Hindlimb muscle (tissue), 1 donor: ENCODE data around the gene SLC25A11. TPM values are rescaled to one million over a fixed set of nuclear protein-coding genes. Genes with fewer than 3 reads are reported as not detected.

Source experiments
- DNase-seq: peaks from one replicate; pipeline ENCODE4 v3.0.0-alpha.2; 2013
- polyA plus RNA-seq: library from polyadenylated mRNA; unstranded; fragments of 120-200 nt; gene quantifications from one replicate; pipeline ENCODE4 v1.2.1, GENCODE V29; 2013; ENCODE audit not compliant: insufficient read length

The SLC25A11 gene, protein sequence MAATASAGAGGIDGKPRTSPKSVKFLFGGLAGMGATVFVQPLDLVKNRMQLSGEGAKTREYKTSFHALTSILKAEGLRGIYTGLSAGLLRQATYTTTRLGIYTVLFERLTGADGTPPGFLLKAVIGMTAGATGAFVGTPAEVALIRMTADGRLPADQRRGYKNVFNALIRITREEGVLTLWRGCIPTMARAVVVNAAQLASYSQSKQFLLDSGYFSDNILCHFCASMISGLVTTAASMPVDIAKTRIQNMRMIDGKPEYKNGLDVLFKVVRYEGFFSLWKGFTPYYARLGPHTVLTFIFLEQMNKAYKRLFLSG
- 57.1 TPM for polyA plus RNA-seq

DNA sequence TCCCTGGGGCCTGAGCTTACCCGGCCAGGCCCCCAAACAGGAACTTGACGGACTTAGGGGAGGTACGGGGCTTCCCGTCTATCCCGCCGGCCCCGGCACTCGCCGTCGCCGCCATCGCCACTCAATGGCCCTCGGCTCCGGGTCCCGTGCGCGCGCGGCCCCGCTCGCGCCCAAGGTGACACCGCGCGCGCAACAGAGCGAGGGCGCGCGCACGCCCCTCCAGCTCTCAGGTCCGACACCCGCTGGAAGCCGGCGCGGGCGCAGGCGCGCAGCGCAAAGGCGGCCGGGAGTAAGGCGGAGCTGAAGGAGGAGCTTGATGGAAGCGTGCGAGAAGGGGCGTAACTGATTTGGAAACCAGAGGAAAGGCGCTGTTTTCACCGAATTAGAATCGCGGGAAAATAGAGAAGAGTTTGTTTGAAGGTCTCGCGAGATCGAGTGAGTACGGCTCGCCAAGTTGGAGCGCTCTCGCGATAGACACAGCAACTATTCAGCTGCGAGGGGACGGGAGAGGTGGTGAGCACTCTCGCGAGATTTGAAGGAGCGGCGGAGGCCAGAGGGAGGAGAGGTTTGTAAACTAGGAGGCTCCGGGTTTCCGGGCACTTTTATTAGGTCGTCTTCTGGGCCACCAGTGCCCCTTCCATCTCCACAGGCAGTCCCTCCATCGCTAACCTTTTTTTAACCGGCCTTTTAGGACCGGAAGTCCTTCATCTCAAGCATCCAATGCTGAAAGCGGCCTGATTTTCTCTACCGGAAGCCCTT lies at the start of gene SLC25A11, which contains the start of gene RNF167:
TSS of gene SLC25A11 (minus strand) at position 251 of the 759 bp plus-strand sequence. CDS start at position 115, 136 bp downstream.
TSS of gene RNF167 (plus strand) at position 473 of the 759 bp plus-strand sequence. CDS start 642 bp downstream, outside the sequence.
- DNase-seq = peak; percentile 99

DNA sequence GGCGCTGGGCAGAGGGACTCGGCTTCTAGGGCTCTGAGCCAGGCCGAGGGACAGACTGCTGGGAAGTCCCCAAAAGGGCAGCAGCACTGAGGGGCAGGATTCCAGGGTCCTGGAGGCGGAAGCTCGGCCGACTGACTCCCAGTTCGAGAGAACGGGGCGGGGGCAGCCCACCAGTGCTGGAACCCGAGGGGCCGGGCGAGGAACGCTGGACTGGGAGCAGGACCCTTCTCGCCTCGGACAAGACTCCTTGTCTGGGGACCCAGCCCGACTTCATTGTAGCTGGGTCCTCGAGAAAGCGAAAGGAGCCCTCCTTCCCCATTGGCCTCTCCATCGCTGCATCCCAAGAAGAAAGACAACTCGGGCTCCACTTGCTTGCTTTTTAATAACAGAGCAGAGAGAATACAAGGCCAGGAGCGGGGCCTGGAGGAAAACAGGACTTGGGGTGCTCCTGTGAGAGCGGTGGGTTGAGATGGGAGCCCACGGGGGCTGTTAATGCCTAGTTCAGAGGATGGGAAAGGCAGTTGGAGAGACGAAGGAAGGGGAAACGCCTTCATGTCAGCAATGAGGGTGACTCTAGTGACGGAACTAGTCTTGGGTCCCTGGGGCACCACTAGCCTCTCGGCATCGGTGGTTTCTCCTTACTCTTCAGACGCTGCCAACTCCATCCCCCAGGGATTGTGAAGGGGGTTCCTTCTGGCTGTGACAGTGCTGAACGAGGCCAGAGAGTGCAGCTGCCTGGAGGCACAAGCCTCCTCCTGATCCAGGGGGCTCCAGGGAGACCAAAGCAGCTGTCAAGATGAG lies 48.1 kb upstream of the SLC25A11 start:
- no peak for DNase-seq

DNA sequence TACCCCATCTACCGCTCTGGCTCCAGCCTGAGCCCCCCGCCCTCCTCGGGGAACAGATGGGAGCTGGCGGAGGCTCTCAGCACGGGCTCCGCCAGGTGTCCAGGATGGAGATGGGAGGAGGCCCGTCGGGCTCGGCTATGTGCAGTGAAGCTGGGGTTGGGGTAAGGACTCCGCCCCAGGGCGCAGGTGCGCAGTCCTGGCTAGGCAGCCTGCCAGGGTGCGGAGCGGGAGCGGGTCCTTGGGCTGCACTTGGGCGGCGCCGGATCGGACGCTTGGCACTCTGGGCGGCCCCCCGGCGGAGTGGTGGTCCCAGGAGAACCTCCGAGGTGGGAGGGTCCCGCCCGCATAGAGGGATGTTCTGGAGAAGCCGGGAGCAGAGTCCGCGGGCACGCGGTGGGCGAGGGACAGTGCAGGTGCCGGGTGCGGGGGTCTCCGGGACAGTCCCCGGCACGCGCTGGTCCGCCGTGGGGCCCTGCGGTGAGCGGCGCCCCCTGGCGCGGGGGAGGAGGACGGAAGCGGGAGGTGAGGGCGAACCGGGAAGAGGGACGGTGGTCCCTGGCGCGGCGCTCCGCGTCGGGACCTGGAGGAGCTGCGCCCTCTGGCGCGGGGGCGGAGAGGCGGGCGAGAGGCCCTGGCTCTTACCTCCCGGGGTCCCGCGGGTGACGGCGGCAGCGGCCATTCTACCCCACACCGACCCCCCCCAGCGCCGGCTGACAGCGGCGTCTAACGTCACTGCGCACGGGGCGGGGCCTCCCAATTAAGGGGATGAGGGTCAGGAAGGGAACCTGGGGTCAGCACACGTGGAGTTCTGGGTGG lies 47.3 kb upstream of the SLC25A11 start, which contains the start of gene CAMTA2:
TSS of gene CAMTA2 (minus strand) at position 725 of the 816 bp plus-strand sequence. CDS start 1,453 bp downstream, outside the sequence.
- DNase-seq = peak; percentile 85

DNA sequence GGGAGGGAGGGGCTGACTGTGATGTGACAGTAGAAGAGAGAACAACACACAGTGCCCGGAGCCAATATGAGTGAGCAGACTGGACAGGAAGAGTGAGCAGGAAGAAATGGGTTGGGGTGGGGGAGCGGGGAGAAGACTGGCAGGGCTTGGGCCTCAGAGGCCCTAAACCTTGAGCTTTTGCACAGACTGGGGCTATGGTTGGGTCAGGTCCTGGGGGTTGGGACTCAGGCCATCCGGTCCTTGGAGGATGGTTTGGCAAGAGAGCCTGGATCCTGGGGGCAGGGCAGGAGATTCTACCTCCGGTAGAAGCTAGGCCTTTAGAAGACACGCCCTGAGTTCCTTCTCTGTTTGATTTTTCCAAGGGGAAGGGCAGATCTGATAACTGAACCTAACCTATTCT lies 46.6 kb upstream of the SLC25A11 start:
- no peak for DNase-seq

DNA sequence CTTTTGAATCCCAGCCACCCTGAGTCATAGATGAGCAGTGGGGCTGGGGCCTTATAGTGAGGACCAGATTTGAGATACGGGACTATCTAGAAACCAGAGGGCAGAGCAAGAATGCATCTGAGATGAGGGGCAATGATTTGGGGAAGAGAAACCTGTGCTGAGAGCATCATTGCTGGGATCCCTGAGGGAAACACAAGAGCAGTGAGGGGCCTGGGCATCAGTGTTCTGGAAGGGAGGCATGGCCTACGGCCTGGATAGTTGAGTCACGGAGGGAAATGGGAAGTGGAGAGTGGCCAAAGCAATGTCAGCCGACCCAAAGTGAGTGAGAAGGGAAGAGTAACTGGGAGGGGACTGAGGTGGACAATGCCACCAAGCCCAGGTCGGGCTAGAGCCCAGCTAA lies 42.5 kb upstream of the SLC25A11 start:
- no peak for DNase-seq

DNA sequence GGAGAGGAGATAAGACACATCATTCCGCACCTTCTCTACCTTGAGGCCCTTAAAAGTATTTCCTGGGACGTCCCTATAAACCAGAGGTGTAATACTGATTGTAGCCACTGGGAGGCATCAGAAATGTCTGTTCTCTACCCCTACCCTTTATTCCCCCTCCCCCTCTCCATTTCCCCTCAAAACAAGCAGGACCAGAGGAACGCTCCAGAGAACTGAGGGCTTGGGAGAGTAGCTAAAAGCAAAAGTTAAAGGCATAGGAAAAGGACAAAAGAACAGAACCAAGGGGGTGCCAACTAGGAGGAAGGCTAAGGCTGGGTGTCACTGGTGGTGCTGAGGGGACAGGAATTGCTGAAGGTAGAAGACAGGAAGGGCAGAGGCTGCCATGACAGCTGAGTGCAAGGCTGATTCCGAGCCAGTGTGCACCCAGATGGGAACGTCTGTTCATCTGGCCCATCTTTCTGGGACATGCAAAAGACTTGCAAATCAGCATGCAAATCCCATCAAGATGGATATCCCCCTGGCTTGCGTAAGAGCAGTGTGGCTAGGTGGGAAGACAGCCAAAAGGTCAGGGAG lies 40.9 kb upstream of the SLC25A11 start:
- peak; percentile 62 for DNase-seq

DNA sequence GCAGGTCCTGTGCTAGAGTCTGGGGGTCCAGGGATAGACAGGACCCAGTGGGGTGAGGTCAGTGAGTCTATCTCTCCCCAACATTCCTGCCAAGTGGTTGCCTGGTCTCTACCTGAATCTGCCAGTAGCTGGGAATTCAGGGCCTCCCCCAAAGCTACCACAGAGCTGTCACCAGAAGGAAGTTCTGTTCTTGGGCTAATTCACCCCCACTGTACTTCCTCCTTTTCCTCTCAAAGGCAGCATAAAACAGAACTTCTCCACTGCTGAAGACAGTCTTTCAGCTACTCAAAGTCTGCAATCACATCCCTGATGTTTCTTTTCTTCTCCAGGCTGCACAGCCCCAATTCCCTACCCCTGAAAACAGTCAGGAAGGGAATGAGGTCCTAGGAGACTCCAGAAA lies 38.9 kb upstream of the SLC25A11 start:
- no peak for DNase-seq

DNA sequence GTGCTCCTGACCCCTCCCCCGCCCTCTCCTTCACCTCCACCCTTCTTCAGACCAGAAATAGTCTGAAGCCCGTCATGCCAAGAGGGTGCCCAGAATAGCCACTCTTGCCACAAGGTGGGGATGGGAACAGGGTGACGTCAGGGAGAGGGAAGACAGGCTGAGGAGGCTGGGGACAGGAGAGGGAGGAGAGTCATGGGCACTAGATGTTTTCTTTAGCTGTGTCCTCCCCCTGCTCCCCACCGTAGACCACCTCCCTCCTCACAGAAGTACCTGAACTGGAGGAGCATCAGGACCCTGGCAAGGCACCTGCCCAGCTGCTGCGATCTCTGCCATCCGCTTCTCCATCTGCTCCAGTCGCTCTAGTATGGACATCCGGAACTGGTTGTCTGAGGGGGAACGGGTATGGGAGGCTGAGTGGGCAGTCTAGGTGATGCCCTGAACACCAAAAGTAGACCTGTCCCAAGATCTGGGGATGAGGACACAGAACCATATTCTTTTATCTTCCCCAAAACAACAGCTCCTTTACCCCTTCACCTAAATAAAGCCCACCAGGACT lies 34.3 kb upstream of the SLC25A11 start:
- DNase-seq = no peak

DNA sequence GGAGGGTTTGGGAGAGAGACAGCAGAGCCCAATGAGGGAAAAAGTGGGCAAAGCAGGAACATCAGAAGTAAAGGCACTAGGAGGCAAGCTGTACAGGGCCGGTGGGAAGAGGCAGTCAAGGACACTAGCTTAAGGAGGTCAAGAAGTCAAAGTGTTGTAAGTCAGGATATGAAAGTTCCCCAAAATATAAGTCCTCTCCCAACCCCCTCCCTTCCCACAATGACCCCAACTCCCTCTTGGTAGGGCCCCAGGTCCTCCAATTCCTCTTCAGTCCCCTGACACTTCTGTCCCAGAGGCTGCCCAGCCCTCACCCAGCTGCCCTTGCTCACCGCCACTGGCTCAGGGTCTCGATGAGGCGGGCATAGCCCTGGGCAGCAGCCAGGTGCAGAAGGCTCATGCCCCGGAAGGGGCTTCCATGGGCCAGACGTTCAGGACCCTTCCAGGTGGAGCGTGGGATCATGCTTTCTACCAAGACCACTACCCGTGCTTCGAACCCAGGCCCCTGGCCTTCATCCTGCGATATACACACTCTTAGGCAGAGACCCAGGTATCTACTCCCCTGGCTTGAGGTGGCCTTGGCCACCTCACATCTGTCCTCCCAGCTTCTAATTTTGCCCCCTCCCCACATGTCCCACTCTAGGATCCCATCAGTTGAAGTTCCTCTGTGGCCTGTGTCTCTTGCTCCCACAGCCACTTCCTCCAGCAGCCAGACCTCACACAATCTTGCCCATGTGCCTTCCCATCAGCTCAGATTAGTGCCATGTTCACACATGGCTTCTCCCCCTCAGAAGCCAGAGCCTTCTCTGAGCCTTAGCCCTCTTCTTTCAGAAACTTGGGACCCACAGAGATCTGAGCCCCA lies 33.6 kb upstream of the SLC25A11 start:
- no peak for DNase-seq

DNA sequence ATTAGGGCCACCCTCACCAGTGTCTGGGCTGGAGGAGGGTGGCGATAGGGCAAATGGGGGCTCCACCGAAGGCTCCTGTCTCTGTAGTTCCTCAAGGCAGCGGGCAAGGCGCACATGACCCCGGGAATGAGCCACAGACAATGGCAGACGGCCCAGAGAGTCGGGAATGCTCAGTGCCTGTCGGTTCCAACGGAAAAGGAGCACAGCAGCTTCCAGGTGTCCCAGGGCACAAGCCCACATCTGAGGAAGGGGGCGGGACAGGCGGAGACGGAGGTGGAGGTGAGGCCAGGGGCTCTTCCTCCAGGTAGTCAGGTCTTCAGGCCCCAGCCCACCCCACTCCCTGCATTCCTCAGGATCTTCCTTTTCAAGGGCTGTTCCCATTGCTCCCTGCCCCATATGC lies 32.9 kb upstream of the SLC25A11 start:
- DNase-seq = no peak

DNA sequence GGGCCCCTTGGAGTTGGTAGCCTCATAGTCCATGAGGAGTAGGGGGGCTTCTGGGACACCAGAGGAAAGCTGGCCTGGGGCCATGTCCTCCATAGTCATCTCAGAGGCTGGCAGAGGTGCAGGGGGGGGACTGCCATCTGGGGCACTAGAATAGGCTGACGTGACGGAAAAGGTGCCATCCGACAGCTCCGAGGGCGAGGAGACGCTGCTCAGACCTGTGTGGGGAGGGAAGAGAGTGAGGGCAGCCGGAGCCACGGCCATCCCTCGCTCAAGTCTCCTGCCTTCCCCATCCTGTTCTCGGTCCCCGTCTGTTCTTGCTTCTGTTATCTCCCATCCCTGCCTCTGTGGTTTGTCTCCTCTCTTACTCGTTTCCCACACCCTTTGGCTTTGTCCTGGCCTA lies 32.5 kb upstream of the SLC25A11 start:
- no peak for DNase-seq

DNA sequence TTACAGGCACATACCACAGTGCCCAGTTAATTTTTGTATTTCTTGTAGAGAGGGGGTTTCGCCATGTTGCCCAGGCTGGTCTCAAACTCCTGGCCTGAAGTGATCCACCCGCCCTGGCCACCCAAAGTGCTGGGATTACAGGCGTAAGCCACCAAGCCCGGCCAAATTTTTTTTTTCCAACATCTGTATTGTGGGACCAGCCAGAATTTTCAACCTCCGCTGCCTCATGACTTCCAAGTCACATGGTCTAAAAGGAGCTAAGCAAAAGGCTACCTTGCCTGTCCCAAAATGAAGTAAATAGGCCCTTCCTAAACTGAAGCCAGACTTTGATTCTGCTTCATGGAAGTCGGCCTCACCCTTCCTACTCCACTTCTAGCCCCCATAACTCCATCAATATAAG lies 32.0 kb upstream of the SLC25A11 start:
- DNase-seq = no peak

DNA sequence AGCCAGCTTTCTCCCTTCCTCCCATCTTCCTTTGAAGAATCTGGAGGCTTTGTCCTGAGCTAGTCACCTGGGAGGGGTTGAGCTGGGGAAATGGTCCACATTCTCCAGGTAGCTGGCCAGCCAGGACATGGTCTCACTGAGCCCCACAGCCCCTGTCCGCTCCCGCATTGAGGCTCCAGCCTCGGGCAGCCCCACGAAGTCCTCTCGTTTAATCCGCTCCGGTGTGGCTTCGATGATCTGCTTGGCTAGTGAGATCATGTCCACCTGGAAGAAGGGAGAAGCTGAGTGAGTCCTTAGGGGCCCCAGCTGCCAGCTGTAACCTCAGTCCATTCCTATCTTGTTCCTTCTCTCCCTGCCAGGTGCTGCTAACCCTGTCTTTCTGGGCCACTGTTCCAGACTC lies 30.4 kb upstream of the SLC25A11 start:
- no peak for DNase-seq

DNA sequence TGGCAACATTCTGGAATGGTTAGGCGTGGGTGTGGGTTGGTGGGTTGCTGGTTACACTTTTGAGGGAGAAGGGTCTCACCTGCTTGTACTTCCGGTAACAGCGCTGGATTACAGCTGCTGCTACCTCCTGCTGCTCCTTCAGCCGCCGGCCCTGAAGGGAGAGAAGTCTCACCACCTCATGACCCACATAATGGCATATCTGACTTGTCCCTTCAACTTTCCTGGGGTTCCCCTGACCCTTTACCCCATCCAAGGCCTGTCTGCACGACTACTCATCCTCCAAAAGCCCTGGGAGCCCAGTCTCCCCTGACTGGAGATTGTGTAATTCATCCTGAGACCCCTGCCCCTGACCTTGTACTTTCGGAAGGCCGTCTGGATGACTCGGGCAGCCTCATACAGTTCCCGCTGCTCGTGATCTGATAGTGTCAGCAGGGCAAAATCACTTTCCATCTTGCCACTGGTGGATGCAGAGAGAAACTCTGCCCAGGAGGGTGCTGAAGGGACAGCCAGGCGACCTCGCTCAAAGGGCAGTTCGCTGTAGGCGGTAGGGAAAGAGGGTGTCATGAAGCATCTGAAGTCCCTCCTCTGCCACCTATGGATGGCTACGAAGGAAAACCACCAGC lies 29.8 kb upstream of the SLC25A11 start:
- no peak for DNase-seq

DNA sequence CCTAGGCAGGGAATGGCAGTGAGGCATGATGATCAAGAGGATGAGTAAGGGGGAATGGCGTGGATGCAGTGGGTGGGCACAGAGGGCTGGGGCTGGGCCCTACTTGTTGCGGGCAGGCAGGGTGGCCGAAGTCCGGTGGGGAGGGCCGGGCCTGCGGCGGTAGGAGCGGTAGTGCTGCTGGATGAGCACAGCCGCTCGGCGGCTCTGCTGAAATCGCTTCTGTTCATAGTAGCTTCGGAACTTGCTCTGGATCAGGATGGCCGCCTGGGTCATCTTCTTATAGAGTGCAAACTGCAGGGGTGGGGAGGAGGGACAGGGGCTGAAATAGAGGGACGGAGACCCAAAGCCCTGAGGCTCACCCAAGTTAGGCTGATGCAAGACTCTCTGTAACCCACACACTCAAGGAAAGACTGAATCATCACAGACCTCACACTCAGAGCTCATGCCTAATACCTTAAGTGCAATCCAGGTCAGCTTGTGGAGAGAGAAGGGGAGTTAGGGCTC lies 29.3 kb upstream of the SLC25A11 start:
- no peak for DNase-seq

DNA sequence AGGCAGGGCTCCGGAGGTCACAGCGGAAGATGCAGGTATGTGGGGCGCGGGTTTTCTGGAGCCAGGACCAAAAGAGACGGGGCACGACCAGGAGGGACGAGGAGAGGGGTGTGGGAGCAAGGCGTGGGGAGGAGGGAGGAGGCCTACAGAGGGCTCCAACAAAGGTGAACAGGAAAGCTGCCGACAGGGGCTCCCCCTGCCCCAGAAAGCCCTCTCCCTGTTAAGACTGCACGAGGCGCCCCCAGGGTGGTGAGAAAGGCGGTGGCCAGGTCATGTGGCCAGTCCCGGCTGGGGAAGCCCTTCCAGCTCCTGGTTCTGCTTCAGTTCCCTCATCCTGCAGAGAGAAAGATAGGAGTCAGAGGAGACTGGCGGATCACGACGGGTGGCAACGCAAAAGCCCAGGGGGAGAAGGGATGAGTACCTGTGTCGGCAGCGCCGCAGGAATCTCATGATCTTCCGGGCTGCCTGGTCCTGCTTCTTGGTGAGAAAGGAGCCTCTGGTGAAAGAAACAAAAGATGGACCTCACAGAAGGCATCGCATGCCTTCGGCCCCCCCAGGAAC lies 28.7 kb upstream of the SLC25A11 start:
- DNase-seq = no peak

DNA sequence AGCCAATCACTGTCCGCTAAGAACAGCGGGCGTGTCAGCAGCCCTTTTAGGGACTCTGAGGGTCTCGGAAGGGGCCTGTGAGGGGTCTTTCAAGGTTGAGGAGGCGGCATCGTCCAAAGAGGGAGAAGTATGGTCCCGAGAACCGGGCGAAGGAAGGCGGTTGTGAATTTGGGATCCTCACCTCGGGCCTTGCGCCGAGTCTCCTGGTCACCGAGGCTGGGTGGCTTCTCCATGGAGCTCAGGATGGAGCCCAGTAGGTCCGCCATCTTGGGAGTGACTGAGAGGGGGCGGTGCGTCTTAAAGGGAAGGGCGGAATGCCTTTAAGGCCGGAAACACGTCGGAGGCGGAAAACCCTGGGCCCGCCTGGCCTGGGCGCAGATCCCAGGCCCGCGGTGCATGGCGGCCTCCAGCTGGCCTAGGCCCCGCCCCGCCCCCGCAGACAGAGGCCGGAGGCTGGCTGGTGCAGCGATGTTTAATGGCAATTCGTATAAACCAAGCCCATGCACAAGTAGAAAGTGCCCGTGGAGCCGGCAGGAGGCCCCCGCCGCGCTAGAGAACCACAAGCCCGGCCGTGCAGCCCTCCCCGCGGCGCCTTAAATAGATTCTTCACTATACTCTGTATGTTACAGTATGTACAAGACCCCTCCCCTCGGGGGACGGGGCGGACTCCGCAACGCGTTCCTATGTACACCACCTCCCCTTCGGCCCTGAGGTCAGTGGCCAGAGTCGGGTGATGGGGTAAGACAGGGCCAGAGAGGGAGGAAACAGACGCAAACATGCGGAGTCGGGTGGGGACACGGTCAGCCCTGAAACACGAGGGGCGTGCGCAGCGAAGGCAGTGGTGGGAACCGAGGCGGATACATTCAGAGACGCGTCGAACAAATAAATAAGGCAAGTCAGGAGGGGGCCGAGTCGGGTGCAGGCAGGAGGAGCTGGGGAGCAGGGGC lies 28.0 kb upstream of the SLC25A11 start, which contains the start of gene SPAG7:
TSS of gene SPAG7 (minus strand) at position 279 of the 947 bp plus-strand sequence. CDS start at position 266, 13 bp downstream.
- DNase-seq = peak; percentile 99
